GM13976 (cell line): ENCODE results near the gene AHSG.

Experiments used
- DNase-seq: peaks from one replicate; pipeline ENCODE4 v3.0.0; 2012; ENCODE audit warnings: low spot score
- CTCF ChIP-seq: IDR thresholded peaks from 2 replicates; pipeline ENCODE4 v1.5.1; 2012; ENCODE audit warnings: borderline replicate concordance, mild to moderate bottlenecking; ENCODE audit not compliant: insufficient read depth; ENCODE audit errors: extremely low read depth, missing control alignments, control extremely low read depth
- in situ Hi-C: fragments of 300-500 bp; cut with MboI; formaldehyde crosslinking; loops from one replicate; pipeline ENCODE4 v1.12.0; 2022; ENCODE audit warnings: low sequenced_read_pairs, mixed read lengths, inconsistent platforms; ENCODE audit not compliant: unreplicated experiment

AHSG gene

GRCh38 chr3:186670155-186670554 lies 57.3 kb downstream of the AHSG start:
- DNase-seq, result no peak
- in situ Hi-C loops, result no loop called here

More at GRCh38 chr3:186670155-186670554, 57.3 kb downstream of the AHSG start:
- TF ChIP-seq CTCF, result no peak
